GM21576 (cell line): Measurements from ENCODE around the gene CNTF.

ENCODE experiments used
- ATAC-seq: cut with Tn5 transposase; IDR thresholded peaks from one replicate; pipeline ENCODE4 v1.9.1; 2021; ENCODE audit warnings: mild to moderate bottlenecking, moderate library complexity; ENCODE audit not compliant: unreplicated experiment

The CNTF gene

GRCh38 chr11:58641803-58642581 is 19.5 kb downstream of the CNTF start:
- no peak for ATAC-seq

GRCh38 chr11:58645854-58646253 is 23.4 kb downstream of the CNTF start:
- no peak for ATAC-seq

- peak; percentile 85 for ATAC-seq
Measured at GRCh38 chr11:58647141-58647699, 24.8 kb downstream of the CNTF start.

- ATAC-seq = peak; percentile 8
Measured at GRCh38 chr11:58647866-58648265, 25.4 kb downstream of the CNTF start.

- ATAC-seq = no peak
Measured at GRCh38 chr11:58649623-58650022, 27.2 kb downstream of the CNTF start.

- no peak for ATAC-seq
Measured at GRCh38 chr11:58650496-58650895, 28.0 kb downstream of the CNTF start.

- no peak for ATAC-seq
Measured at GRCh38 chr11:58652726-58653280, 30.3 kb downstream of the CNTF start.

GRCh38 chr11:58654079-58654907 is 31.8 kb downstream of the CNTF start:
- peak; percentile 83 for ATAC-seq

GRCh38 chr11:58654908-58655296 is 32.4 kb downstream of the CNTF start:
- peak; percentile 48 for ATAC-seq

GRCh38 chr11:58656348-58656747 is 33.9 kb downstream of the CNTF start:
- ATAC-seq = no peak

GRCh38 chr11:58658623-58659022 is 36.2 kb downstream of the CNTF start:
- ATAC-seq = no peak

GRCh38 chr11:58659404-58659803 is 36.9 kb downstream of the CNTF start:
- ATAC-seq = no peak

GRCh38 chr11:58659910-58660570 is 37.6 kb downstream of the CNTF start:
- no peak for ATAC-seq

GRCh38 chr11:58671983-58672633 is 49.6 kb downstream of the CNTF start:
- no peak for ATAC-seq

GRCh38 chr11:58674609-58675008 is 52.1 kb downstream of the CNTF start:
- ATAC-seq = no peak
